ENCODE results near the gene GRIA1.

The GRIA1 gene

DNA sequence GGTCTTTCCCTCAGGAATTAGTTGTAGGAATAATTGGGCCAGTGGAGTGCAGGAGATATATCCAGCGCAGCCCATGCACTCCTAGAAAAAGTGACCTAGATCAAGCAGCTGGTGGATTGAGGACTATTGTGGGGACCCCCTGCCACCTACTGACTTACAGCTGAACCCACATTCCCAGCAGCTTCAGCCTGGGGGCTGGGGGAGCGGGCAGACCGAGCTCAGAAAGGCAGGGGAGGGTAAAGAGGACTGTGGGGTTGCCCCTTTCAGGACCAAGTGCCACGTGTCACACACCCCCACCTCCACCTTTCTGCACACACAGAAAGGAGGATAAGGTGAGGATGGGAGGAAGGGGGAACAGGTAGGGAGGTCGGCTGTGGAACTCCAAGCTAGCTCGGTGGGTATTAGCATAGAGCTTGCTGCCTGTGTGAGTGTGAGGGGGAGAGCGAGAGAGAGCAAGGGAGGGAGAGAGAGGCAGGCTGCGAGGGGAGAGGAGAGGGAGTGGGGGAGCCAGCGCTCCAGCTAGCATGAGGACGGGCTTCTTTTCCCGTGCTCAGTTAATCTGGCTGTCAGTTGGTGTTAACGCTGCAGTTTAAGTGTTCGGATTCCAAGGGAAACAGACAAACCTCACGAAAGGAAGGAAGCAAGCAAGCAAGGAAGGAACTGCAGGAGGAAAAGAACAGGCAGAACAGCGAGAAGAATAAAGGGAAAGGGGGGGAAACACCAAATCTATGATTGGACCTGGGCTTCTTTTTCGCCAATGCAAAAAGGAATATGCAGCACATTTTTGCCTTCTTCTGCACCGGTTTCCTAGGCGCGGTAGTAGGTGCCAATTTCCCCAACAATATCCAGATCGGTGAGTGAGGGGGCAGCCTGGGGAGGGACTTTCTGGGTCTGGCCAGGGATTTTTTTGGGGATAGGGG, at the start of gene GRIA1:
Gene GRIA1, plus strand, starts transcription at position 553 of the 920 bp plus-strand sequence.
- Mint-ChIP-seq H3K9me3 (no peaks in the 10 kb centered on the region), H3K4me3 (no peak within 1 kb of the TSS), H3K4me1 (ENCODE audit: low read depth) (no peaks in the 10 kb centered on the region), H3K36me3 (ENCODE audit: low read depth) (no peaks in the 10 kb centered on the region), H3K27ac (no peak within 1 kb of the TSS), H3K27me3 (peaks cover 40% of the 10 kb centered on the region)

DNA sequence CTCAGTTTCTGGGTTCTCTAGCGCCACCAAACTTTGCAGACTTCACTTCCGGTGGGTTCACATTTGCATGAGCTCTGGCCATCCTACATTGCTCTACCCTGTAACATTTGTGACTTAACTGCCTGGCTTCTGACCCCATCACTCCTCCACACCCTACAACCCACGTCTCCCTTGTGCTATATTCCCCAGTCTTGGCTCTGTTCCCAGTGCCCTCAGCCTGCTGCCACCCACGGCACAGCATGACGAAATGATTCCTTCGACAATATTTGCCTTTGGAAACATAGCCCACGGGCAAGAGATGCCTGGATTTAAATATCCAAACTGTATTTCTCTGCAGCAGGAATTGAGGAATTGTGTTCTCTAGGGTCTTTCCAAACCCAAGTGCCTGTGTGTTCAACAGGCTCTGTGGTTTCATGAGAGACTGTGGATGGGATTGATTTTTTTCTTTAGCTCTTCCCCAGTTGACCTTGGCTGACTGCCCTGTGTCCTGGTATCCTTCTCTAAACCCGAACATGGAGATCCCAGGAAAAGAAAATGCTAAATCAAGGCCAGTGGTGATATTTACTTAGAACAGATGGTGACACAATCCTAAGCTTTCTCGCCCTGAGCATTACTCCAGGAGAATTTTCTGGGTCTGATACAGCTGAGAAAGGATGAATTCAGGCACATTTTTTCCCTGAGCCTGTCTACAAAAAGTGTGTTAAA, 44.4 kb upstream of the GRIA1 start:
- Mint-ChIP-seq H3K4me3 (no peak overlapping the region), H3K27ac (no peak overlapping the region), H3K4me1 (ENCODE audit: low read depth) (no peaks in the 10 kb centered on the region), H3K27me3 (no peaks in the 10 kb centered on the region), H3K36me3 (ENCODE audit: low read depth) (no peaks in the 10 kb centered on the region), H3K9me3 (no peaks in the 10 kb centered on the region)

DNA sequence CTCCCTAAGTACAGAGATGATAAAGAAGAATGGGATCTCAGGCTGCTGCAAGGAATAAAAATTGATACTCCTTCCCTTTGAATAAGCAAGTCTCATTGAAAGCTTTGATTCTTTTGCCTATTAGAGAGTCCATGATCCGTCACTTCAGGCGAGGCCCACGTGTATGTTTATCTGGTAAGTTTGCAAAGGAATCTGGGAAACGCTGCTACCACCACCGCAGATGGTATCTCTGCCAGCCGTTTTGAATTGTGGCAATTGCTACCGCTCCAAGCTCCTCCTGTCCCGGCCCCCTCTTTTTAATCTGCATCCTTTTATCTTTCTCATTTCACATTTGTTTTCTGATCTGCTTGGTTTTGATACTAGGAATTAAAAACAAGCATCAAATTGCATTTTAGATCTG, 42.9 kb upstream of the GRIA1 start:
- no peaks in the 10 kb centered on the region for H3K9me3 Mint-ChIP-seq
- H3K36me3 Mint-ChIP-seq (ENCODE audit: low read depth) = no peaks in the 10 kb centered on the region
- no peaks in the 10 kb centered on the region for H3K4me1 Mint-ChIP-seq (ENCODE audit: low read depth)
- no peak overlapping the region for H3K27ac Mint-ChIP-seq
- no peak overlapping the region for H3K4me3 Mint-ChIP-seq
- H3K27me3 Mint-ChIP-seq = no peaks in the 10 kb centered on the region

DNA sequence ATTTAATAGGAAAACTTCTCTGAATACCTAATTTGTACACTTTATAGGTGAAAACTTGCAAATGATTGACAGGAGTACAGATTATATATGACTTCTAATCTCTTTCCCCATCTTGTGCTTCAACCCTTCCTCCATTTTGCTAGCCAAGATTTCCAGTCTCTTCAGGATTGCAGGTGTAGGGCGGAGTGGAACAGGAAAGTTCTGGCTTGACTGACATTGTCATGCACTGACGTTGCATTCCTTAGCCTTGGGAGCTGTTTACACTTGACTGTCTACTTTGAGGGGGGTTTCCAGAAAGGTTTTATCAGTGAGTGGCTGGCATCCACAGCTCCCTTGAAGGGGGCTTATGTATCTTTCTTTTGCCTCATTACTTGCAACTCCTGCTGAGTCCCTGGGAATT, 34.1 kb upstream of the GRIA1 start:
- Mint-ChIP-seq H3K4me1 (ENCODE audit: low read depth) (no peaks in the 10 kb centered on the region), H3K9me3 (peaks cover 4% of the 10 kb centered on the region), H3K27me3 (no peaks in the 10 kb centered on the region)

DNA sequence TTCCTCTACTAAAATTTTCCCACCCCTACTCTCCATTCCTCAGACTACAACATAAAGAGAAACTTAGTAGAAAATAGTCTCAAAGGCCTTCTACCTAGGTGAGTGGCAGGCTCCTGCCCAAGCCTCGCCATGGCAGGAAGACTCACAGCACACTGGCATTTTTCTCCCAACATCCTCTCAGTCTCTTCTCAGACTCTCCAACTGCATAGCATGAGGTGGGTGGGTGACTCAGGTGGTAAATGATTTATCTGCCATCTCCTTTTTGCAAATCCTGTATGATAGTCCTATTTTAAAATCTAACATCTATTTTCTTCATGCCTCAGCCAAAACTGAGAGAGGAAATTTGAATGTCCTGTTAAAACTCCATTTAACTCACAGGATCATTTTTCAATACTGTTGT, 33.5 kb upstream of the GRIA1 start:
- Mint-ChIP-seq H3K4me1 (ENCODE audit: low read depth) (no peaks in the 10 kb centered on the region), H3K27ac (no peak overlapping the region), H3K36me3 (ENCODE audit: low read depth) (no peaks in the 10 kb centered on the region), H3K27me3 (no peaks in the 10 kb centered on the region), H3K9me3 (peaks cover 4% of the 10 kb centered on the region), H3K4me3 (no peak overlapping the region)

More for the DNA sequence above, 34.1 kb upstream of the GRIA1 start:
- Mint-ChIP-seq H3K4me3 (no peak overlapping the region), H3K27ac (no peak overlapping the region), H3K36me3 (ENCODE audit: low read depth) (no peaks in the 10 kb centered on the region)

DNA sequence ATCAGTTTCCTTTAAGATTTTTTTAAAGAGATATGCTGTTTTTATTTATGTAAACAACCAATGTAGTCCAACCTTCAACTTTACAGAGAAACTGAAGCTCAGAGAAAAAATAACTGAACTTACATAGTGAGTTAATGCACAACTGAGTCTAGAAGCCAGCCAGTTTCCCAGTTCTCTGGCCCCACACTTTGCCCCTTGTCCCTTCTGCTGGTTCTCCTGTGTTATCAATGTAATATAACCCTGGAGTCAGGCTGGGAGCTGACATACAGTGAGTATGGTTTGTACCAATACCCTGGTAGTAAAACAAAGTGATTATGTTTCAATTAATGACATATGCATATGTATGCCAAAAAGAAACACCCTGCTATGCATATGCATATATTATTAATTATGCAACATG, 32.2 kb upstream of the GRIA1 start:
- no peaks in the 10 kb centered on the region for H3K36me3 Mint-ChIP-seq (ENCODE audit: low read depth)
- no peaks in the 10 kb centered on the region for H3K4me1 Mint-ChIP-seq (ENCODE audit: low read depth)
- peaks cover 9% of the 10 kb centered on the region for H3K9me3 Mint-ChIP-seq
- no peaks in the 10 kb centered on the region for H3K27me3 Mint-ChIP-seq
- no peak overlapping the region for H3K27ac Mint-ChIP-seq
- H3K4me3 Mint-ChIP-seq = no peak overlapping the region

DNA sequence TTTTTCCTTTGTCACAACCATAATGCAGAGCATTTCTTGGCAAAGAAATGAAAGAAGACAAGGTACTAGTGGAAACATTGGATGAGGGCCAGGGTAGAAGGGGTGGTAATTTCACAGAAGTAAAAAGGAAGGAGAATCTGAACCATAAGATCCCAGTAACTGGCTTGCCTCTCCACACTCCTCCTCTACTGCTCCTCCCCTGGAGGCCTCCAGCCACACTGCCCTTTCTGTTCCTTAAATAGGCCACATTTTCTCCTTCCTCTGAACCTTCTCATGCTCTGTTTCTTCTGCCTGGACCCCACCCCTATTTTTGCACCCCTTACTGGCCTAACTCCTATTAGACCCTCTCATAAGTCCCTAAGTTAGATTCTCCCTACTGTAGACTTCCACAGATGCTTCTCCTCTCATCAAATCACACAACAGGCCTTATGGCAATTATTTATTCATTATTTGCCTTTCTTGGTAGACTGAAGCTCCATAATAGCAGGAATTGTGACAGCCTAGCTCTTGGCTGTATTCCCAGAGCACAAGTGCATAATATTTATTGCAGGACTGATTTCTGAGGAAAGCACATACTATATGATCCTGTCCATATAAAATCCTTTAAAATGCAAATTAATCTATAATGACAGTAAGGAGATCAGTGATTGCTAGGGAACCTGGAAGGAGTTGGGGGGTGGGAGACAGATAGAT, 31.3 kb upstream of the GRIA1 start:
- Mint-ChIP-seq H3K4me3 (no peak overlapping the region), H3K9me3 (peaks cover 9% of the 10 kb centered on the region), H3K27me3 (no peaks in the 10 kb centered on the region), H3K36me3 (ENCODE audit: low read depth) (no peaks in the 10 kb centered on the region), H3K27ac (no peak overlapping the region), H3K4me1 (ENCODE audit: low read depth) (no peaks in the 10 kb centered on the region)

DNA sequence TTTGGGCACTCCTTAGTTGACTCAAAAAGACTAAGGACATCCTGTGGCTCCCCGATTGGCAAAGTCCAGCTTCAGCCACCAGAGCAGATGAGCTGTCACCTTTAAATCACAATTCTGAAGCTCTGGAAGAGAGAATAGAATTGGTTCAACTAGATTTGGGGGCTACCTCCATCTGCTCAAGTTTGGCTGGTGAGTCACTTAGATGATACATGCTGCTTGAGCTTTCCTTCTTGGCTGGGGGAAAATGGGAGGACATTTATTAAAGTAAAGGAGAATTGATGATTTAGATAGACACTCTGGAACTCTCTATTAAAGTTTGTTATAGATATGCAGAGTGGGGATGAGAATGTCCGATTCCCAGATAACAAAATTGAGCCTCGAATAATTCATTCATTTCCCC, 30.0 kb upstream of the GRIA1 start:
- Mint-ChIP-seq H3K9me3 (peaks cover 9% of the 10 kb centered on the region), H3K4me1 (ENCODE audit: low read depth) (no peaks in the 10 kb centered on the region), H3K27ac (no peak overlapping the region), H3K4me3 (no peak overlapping the region), H3K36me3 (ENCODE audit: low read depth) (no peaks in the 10 kb centered on the region), H3K27me3 (no peaks in the 10 kb centered on the region)

DNA sequence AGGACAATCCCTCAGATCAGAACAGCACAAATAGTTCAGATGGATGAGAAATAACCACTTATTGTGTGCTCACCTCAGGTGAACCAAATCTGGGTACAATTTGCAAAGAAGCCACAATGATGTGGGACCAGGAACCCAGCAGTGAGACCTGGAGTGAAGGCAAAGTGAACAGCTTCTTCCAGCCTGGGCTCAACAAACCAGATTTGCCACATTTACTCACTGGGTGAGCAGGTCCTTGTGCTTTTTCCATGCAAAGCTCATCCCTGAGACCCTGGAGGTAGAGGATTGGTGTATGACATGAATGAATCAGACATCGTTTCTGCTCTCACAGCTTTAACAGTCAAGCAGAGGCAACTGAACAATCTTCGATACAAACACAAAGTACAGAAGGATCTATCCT, 29.1 kb upstream of the GRIA1 start:
- H3K36me3 Mint-ChIP-seq (ENCODE audit: low read depth) = no peaks in the 10 kb centered on the region
- no peaks in the 10 kb centered on the region for H3K4me1 Mint-ChIP-seq (ENCODE audit: low read depth)
- H3K9me3 Mint-ChIP-seq = peaks cover 9% of the 10 kb centered on the region
- H3K4me3 Mint-ChIP-seq = no peak overlapping the region
- no peaks in the 10 kb centered on the region for H3K27me3 Mint-ChIP-seq
- no peak overlapping the region for H3K27ac Mint-ChIP-seq

DNA sequence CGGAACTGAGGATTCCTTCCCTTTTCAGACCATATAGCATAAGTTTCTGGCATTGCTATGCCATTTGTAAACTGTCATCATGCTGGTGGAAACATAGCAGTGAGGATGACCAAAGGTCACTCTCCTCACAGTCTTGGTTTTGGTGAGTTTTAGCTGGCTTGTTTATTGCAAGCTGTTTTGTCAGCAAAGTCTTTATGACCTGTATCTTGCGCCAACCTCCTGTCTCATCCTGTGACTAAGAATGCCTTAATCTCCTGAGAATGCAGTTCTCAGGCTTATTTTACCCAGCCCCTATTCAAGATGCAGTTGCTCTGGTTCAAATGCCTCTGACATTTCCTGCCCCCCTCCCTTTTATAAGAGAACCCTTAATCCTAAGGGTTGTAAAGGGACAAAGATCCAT, 26.7 kb upstream of the GRIA1 start:
- Mint-ChIP-seq H3K4me3 (no peak overlapping the region), H3K36me3 (ENCODE audit: low read depth) (no peaks in the 10 kb centered on the region), H3K27ac (no peak overlapping the region), H3K27me3 (no peaks in the 10 kb centered on the region), H3K4me1 (ENCODE audit: low read depth) (no peaks in the 10 kb centered on the region), H3K9me3 (peaks cover 9% of the 10 kb centered on the region)

DNA sequence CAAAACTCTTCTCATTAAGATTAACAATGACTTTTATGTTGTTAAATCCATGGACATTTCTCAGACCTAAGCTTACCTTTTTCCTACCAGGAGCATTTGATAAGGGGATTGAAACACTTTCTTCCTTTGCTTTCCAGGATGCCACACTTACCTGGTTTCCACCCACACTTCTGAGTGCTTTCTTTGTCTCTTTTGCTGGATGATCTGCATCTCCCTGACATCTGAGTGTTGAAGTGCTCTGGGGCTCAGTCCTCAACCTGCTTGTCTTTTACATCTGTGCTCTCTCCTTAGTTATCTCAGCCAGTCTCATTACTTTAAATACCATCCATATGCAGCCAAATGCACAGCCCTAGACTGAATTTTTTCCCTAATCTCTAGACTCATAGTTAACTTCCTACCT, 22.9 kb upstream of the GRIA1 start:
- Mint-ChIP-seq H3K27ac (no peak overlapping the region), H3K9me3 (peaks cover 4% of the 10 kb centered on the region), H3K36me3 (ENCODE audit: low read depth) (no peaks in the 10 kb centered on the region), H3K4me3 (no peak overlapping the region), H3K27me3 (no peaks in the 10 kb centered on the region), H3K4me1 (ENCODE audit: low read depth) (no peaks in the 10 kb centered on the region)

DNA sequence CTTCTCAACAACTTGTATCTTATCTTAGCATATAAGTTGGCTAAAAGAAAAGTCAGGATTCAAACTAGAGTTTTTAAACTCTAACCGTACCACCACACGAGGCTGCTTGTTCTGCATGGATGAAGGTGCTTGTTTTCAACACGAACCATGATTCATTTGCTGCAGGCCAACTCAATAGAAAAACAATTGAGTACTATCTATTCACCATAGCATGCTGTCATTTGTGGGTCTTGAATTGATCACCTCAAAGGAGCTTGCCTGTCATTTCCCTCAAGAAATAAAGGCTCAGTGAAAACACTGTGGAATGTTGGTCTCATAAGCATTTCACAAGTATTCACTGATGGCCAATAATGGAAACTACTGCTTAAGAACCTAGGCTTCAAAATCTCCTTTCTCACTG, 21.0 kb upstream of the GRIA1 start:
- Mint-ChIP-seq H3K4me1 (ENCODE audit: low read depth) (no peaks in the 10 kb centered on the region), H3K9me3 (no peaks in the 10 kb centered on the region)

DNA sequence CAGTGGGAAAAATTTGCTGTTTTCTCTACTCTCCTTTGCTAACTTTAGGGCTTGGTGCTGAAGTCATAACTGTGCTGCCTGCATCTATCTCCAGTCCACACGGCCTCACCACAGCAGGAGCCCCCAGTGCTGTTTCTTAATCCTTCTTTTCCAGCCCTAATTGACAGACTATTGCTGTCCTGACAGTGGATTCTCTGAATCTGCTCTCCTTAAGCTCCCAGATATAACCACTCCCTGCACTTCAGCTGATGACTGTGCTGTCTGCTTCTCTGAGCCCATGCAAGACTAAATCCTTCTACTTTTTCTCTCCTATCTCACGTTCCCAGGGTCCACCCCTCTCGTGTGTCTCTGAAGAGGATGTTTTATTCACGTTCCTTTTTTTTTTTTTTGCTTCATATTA, 19.7 kb upstream of the GRIA1 start:
- Mint-ChIP-seq H3K9me3 (peaks cover 10% of the 10 kb centered on the region), H3K36me3 (ENCODE audit: low read depth) (no peaks in the 10 kb centered on the region), H3K27me3 (peaks cover 4% of the 10 kb centered on the region), H3K4me3 (no peak overlapping the region), H3K27ac (no peak overlapping the region), H3K4me1 (ENCODE audit: low read depth) (no peaks in the 10 kb centered on the region)

More for the DNA sequence above, 21.0 kb upstream of the GRIA1 start:
- Mint-ChIP-seq H3K4me3 (no peak overlapping the region), H3K27ac (no peak overlapping the region), H3K27me3 (no peaks in the 10 kb centered on the region), H3K36me3 (ENCODE audit: low read depth) (no peaks in the 10 kb centered on the region)

DNA sequence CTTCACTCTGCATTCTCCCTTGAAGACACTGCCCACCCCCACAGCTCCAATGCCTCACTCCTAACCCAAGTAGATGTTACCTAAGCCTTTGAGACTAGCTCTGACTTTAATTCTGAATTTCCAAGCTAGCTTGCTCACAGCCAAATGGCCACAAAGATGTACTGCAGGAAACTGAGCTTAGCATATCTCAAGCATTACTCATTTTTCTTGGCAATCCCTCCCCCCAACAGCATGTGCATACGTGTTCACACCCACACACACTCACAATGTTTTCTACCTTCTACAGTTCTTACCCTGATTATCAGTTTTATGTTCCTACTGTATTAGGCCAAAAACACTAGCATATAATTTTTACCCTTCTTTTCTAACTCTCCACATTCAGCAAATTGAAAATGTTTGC, 13.7 kb upstream of the GRIA1 start:
- Mint-ChIP-seq H3K4me3 (no peak overlapping the region), H3K36me3 (ENCODE audit: low read depth) (no peaks in the 10 kb centered on the region), H3K27ac (no peak overlapping the region), H3K27me3 (peaks cover 4% of the 10 kb centered on the region), H3K9me3 (peaks cover 16% of the 10 kb centered on the region), H3K4me1 (ENCODE audit: low read depth) (no peaks in the 10 kb centered on the region)

DNA sequence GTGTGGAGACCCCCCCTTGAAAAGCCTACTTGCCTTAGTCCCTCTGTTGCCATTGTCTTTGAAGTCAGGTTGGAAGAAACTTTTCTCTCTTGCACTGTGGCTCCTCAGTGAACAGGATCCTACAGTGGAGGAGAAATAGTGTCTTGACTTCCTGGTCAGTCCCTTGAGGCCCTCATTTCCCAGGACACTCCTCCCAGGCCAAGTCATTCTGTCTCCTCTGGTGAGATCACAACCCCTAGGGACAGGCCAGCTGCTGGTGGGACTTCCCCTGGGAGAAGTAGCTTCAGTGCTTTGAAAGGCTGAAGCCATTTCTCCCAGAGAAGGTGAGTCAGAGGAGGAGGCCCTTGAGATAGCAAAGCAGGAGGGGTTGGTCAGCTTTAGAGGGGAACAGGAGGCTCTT, 10.1 kb upstream of the GRIA1 start:
- peaks cover 9% of the 10 kb centered on the region for H3K9me3 Mint-ChIP-seq
- H3K36me3 Mint-ChIP-seq (ENCODE audit: low read depth) = no peaks in the 10 kb centered on the region
- H3K27ac Mint-ChIP-seq = no peak overlapping the region
- no peaks in the 10 kb centered on the region for H3K4me1 Mint-ChIP-seq (ENCODE audit: low read depth)
- no peak overlapping the region for H3K4me3 Mint-ChIP-seq
- no peaks in the 10 kb centered on the region for H3K27me3 Mint-ChIP-seq
